NCI-H526 treated with DMSO at 0.1 percent for 48 hours (cell line): ENCODE measurements around the gene WWC2.
A peak's percentile ranks its signal among the peaks of the same experiment; 100 is the strongest.

Experiments
- DNase-seq: peaks from one replicate; lab custom pipeline; 2025; lab: John Stamatoyannopoulos, UW

WWC2 gene

GRCh38 chr4:183098723-183099536, at the start of gene WWC2:
WWC2 (plus strand) TSS chr4:183099257; CDS start chr4:183099492, 235 bp downstream.
- DNase-seq = peak; percentile 30

DNA sequence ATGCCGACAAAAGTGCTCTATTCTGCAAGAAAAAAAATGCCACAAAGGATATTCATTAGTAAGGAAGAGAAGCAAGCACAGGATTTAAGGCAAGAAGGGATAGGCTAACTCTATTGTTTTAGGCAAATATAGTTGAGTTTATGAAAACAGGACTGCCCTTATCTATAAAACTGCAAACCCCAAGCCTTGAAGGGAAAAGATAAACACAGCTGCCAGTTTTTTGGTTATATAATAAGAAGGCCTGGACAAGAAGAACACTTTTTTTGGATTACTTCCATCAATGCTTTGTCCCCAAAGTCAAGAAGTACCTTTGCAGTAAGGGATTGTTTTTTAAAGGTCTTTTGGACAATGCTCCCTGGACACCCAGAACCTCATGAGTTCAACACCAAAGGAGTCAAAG, 45.4 kb upstream of the WWC2 start:
- peak; percentile 61 for DNase-seq

GRCh38 chr4:183057255-183057654, 41.8 kb upstream of the WWC2 start:
- DNase-seq = no peak

DNA sequence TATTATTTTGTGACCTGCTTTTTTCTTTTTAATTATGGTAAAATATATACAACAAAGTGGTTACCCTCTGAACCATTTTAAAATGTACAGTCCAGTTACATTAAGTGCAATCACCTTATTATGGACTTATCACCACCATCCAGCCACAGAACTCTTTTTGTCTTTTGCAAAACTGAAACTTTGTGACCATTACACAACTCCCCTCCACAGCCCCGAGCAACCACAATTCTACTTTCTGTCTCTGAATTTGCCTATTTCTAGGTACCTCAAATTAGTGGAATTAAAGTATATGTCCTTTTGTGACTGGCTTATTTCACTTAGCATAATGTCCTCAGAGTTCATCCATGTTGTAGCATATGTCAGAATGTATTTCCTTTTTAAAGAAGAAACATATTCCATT, 39.3 kb upstream of the WWC2 start:
- no peak for DNase-seq

DNA sequence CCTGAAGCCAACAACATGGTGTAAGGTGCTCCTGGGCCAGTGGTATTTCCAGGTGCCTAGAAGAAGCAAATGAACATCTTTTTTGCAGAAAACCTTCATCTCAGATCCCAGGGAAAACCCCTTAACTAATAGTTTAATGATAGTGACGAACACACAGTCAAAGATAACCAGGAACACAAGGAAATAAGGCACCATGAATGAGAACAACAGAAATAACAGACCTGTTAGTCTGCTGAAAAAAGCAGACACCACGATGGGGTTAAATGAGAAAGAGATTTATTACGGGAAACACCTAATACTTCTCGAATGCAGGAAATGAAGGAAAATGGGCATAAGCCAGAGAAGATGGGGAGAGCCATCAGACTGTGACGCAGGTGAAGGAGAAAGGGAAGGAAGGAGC, 30.6 kb upstream of the WWC2 start:
- DNase-seq = no peak

- no peak for DNase-seq
Measured at GRCh38 chr4:183071222-183071621, 27.8 kb upstream of the WWC2 start.

DNA sequence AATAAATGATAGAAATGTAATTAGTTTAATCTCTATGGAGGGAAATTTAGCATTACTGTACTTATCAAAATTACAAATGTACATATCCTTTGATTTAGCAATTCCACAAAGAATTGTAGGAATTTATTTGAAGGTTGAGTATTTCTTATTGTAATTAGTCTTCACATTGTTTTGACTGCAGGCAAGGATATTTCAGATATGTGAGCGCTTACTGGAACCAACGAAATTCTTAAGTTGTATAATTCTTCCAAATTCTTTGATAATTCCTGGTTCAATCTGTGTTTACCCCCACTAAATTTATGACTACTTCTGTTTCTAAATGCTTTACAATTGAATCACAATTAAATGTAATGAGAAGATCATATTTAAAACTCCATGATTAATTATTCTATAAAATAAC, 26.9 kb upstream of the WWC2 start:
- no peak for DNase-seq

DNA sequence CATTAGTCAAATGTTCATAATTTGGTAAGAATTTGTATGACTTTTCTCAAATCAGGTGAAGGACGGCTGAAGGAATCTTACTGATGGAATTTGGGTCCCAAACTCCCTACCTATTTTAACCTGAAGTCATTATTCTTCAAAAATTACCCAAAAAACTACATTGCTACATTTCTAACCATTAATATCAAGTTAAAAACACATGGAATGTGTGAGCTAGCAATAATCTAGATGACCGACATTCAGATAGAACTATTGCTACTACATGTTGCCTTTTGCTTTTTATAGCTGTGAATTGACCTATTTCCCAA, 25.3 kb upstream of the WWC2 start:
- no peak for DNase-seq

- no peak for DNase-seq
Measured at GRCh38 chr4:183074288-183074990, 24.6 kb upstream of the WWC2 start.

GRCh38 chr4:183078634-183079033, 20.4 kb upstream of the WWC2 start:
- no peak for DNase-seq

- DNase-seq = no peak
Measured at GRCh38 chr4:183080372-183081115, 18.5 kb upstream of the WWC2 start.

GRCh38 chr4:183081116-183081469, 18.0 kb upstream of the WWC2 start:
- DNase-seq = no peak

GRCh38 chr4:183082053-183082452, 17.0 kb upstream of the WWC2 start:
- no peak for DNase-seq

GRCh38 chr4:183094393-183095198, 4.5 kb upstream of the WWC2 start:
- DNase-seq = no peak

- DNase-seq = no peak
Measured at GRCh38 chr4:183095199-183095512, 3.9 kb upstream of the WWC2 start.

DNA sequence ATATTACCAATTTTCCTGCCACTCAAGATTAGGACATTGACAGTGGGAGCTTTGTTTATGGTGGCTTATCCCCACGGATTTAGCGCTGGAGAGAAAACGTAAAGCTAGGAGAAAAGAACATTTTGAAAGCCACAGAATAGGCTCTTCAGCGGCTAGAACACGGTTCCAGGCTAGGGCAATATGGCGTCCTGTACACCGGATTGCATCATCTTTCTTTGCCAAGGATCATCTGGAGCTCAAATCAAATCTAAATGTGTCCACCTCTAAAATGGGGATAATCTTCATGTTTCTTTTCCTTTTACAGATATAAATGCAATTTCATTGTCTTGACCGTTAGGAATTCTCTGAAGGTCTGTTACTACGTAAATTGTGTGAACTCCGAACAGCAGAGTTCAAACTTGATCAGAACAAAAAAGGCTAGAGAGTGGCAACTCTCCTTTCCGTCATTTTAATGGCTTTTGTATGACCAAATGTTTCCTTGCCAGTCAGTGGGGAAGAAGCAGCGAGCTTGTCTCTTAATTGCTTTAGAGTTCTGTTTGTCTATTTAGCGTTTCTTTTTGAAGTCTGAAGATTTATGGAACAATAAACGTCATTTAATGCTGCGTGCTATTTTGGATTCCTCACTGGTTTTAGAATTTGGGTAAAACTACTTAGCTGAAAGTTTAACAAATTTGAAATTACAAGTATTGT, 2.6 kb upstream of the WWC2 start:
- no peak for DNase-seq

DNA sequence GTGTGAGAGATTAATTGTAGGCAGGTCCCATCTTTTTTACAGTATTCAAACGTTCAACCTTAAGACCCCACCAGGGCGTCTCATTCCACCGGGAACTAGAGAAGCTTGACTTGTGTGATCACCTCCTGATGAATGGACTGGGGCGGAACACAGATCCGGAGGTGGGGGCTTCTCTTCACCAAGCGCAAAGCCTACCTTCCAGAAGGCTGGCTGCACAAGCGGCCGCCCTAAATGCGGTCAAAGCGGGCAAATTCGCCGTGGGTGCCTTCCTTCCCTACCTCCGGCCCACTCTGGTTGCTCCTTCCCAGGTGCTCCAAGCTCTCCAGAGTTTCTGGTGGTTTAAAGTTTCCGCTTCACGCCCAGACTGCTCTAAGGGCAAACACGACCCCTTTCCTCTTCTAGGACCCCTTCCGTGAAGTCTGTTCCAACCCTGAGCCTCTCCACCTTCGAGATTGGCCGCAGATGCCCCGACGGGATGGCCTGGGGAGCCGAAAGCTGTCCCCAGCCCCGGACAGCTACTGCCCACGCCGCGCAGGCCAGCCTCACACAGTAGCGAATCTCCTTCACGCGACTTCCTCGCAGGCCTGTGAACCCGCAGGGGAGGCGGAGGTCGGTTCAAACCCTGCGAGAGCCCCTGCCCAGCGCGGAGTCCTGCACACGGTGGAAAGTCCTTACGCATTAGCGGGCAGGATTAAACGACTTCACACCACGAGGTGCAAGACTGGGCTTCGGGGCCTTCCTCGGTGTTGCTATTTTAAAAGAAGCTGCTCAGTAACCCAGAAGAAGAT, 1.6 kb upstream of the WWC2 start:
- no peak for DNase-seq

GRCh38 chr4:183098019-183098722, 886 bp upstream of the WWC2 start:
- DNase-seq = no peak

DNA sequence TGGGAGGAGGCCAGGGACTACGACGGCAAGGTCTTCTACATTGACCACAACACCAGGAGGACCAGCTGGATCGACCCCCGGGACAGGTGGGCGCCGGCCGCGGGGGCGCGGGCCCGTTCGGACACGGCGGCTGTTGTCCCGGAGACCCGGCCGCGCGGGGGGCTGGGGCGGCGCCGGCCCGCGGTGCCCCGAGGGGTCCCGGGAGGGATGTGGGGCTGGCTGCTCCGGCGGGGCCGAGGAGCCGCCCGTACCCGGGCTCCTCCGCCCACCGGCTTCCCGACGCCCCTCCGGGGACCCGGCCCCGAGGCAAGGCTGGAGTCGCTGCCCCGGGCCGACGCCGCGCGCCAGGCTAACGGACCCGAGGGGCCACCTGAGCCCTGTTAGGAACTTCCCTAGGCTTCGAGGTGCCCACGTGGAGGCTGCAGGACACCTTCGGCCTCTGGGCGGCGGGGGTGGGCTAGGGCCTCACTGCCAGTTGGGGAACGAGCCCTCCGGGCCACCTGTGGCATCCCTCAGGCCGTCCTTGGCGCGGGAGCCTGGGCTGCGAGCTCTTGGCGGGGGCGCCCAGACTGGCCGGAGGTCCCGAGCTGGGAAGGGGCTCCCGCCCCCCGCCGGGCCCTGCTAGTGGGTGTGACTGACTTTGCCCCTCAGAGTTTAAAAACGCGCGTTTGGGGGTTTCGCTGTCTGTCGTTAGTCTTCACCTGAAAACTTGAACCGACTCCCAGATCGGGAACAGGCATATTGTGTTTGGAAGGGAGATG, 660 bp downstream of the WWC2 start:
- DNase-seq = peak; percentile 49

- no peak for DNase-seq
Measured at GRCh38 chr4:183100298-183100599, 1.2 kb downstream of the WWC2 start.
